NCI-H774 (cell line): ENCODE data around the gene CARS2.
"Not testable (repeated sequence)": the region's sequence is repeated elsewhere in the genome, so short reads cannot be mapped to it uniquely, and the experiment has no call there.

Source experiments
- DNase-seq: peaks from one replicate; lab custom pipeline; 2025; lab: John Stamatoyannopoulos, UW

CARS2 gene

GRCh38 chr13:110616103-110617101 is 89.5 kb downstream of the CARS2 start:
- DNase-seq = no peak

- peak; percentile 99 for DNase-seq
Measured at GRCh38 chr13:110615322-110616102, 90.4 kb downstream of the CARS2 start, which contains the start of gene NAXD. NAXD (plus strand) TSS chr13:110615545; CDS start chr13:110615602, 57 bp downstream.

GRCh38 chr13:110615005-110615321 is 91.0 kb downstream of the CARS2 start:
- no peak for DNase-seq

GRCh38 chr13:110610955-110611595 is 94.8 kb downstream of the CARS2 start:
- DNase-seq = no peak

GRCh38 chr13:110607675-110608224 is 98.2 kb downstream of the CARS2 start:
- no peak for DNase-seq

- not testable (repeated sequence) for DNase-seq
Measured at GRCh38 chr13:110606281-110606680, 99.6 kb downstream of the CARS2 start.

GRCh38 chr13:110605132-110605531 is 100.8 kb downstream of the CARS2 start:
- no peak for DNase-seq

- no peak for DNase-seq
Measured at GRCh38 chr13:110600980-110601379, 104.9 kb downstream of the CARS2 start.

GRCh38 chr13:110600261-110600819 is 105.6 kb downstream of the CARS2 start:
- no peak for DNase-seq

GRCh38 chr13:110597041-110597689 is 108.8 kb downstream of the CARS2 start:
- DNase-seq = no peak

GRCh38 chr13:110593430-110594130 is 112.3 kb downstream of the CARS2 start:
- DNase-seq = peak; percentile 68

- no peak for DNase-seq
Measured at GRCh38 chr13:110592665-110593064, 113.3 kb downstream of the CARS2 start.
